ENCODE data around the gene OTOS. TPM values are rescaled to one million over a fixed set of nuclear protein-coding genes. Genes with fewer than 3 reads are reported as not detected.

The OTOS gene
- total RNA-seq, 1 experiment from 2014 or later = not detected

DNA sequence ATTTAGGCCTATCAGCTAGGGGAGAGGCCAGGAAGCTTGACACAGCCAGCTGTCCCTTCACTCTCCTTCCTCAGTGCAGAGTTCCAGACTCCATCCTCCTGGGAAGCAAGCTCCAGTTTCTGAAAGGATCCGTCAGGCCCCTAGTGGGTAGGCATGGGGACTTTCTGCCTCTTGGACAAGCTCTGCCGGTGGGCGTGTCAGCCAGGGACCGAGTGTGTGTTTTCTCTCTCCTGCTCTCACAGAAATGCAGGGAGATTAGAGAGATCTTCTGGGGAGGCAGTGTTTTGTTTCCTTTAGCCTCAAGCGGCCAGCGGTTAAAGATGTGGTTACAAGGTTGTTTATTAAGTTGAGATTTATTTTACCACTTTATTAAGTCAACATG lies 29.9 kb upstream of the OTOS start:
- Histone ChIP-seq H3K4me3 (no peak overlapping the region), H3K4me1 (replicated peaks; ENCODE audit: insufficient read depth) (no peaks in the 10 kb centered on the region), H3K9me3 (ENCODE audit: insufficient read depth, low read depth) (no peaks in the 10 kb centered on the region), H3K9me2 (ENCODE audit: insufficient read depth) (no peaks in the 10 kb centered on the region), H4K20me1 (ENCODE audit: insufficient read depth) (0 out of 2 replicates have a peak, but pooled peaks cover 5% of the 10 kb centered on the region), H3K36me3 (ENCODE audit: low read depth) (no peaks in the 10 kb centered on the region), H3F3A (ENCODE audit: insufficient read depth, low read depth) (no peaks in the 10 kb centered on the region), H3K27ac (no peak overlapping the region), H2AFZ (no peak overlapping the region), H3K79me2 (ENCODE audit: low read depth) (no peaks in the 10 kb centered on the region), H3K27me3 (ENCODE audit: insufficient read depth, low read depth) (peaks cover 100% of the 10 kb centered on the region), H3K4me2 (no peak overlapping the region)
- intact Hi-C loops (cut with micrococcal nuclease; ENCODE audit: unreplicated experiment) = no loop called here
- TF ChIP-seq, protein P1, sequence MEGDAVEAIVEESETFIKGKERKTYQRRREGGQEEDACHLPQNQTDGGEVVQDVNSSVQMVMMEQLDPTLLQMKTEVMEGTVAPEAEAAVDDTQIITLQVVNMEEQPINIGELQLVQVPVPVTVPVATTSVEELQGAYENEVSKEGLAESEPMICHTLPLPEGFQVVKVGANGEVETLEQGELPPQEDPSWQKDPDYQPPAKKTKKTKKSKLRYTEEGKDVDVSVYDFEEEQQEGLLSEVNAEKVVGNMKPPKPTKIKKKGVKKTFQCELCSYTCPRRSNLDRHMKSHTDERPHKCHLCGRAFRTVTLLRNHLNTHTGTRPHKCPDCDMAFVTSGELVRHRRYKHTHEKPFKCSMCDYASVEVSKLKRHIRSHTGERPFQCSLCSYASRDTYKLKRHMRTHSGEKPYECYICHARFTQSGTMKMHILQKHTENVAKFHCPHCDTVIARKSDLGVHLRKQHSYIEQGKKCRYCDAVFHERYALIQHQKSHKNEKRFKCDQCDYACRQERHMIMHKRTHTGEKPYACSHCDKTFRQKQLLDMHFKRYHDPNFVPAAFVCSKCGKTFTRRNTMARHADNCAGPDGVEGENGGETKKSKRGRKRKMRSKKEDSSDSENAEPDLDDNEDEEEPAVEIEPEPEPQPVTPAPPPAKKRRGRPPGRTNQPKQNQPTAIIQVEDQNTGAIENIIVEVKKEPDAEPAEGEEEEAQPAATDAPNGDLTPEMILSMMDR (conservative IDR thresholded peaks at IDR 0.05) = no peak
- BruUV-seq (replicated peaks) = no TSS peak
- ChIA-PET CTCF (no interaction called here), POLR2A (ENCODE audit: unreplicated experiment) (interaction anchor here (0.8 kb wide), 1 partner anchor 170 kb away, joined by 7 read pairs; no protein-coding TSS in a partner anchor)
- DNase-seq = no peak

DNA sequence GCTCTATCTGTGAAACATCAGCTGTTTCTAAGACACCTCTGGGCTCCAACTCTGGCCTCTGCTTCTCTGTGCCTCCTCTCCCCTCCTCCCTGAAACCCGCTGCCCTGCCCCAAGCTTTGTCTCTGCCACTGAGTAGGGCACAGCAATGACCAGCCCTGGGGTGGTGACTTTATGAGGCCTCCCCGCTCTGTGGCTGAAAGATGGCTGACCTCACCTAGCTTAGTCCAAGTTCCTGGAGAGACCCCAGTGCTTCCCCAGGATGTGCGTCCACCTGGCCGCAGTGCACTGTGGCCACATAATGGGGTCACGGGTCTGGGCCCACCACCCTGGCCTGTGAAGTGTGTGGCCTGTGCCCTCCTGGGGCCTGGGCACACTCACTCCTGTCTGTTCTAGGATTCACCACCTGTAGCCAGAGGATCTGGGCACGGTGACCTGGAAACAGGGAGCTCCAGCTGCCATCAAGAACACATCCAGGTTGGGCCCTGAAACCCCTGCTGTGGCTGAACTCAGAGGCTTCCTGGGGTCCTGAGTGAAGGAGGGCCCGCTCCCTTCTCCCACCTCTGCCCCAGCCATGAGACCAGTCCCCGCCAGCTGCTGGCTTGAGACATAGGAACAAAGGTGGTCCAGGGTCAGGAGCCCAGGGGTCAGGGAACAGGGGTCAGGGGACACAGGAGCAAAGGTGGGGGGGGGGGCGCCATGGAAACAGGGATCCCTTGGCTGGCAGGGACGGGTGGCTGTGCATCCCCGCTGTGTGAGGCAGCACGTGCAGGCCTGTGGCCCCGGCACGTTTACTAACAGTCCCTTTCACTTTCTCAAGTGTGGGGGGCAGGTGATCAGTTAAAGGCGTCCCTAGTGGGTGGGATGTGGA lies 29.3 kb upstream of the OTOS start:
- DNase-seq = no peak
- ChIA-PET CTCF (no interaction called here), POLR2A (ENCODE audit: unreplicated experiment) (interaction anchor here (0.8 kb wide), 1 partner anchor 170 kb away, joined by 7 read pairs; no protein-coding TSS in a partner anchor)
- no TSS peak for BruUV-seq (replicated peaks)
- Histone ChIP-seq H3K4me2 (no peak overlapping the region), H3K4me1 (replicated peaks; ENCODE audit: insufficient read depth) (no peaks in the 10 kb centered on the region), H2AFZ (no peak overlapping the region), H4K20me1 (ENCODE audit: insufficient read depth) (0 out of 2 replicates have a peak, but pooled peaks cover 5% of the 10 kb centered on the region), H3K36me3 (ENCODE audit: low read depth) (no peaks in the 10 kb centered on the region), H3K9me2 (ENCODE audit: insufficient read depth) (no peaks in the 10 kb centered on the region), H3K79me2 (ENCODE audit: low read depth) (no peaks in the 10 kb centered on the region), H3K4me3 (no peak overlapping the region), H3K27me3 (ENCODE audit: insufficient read depth, low read depth) (peaks cover 100% of the 10 kb centered on the region), H3K27ac (no peak overlapping the region), H3F3A (ENCODE audit: insufficient read depth, low read depth) (no peaks in the 10 kb centered on the region), H3K9me3 (ENCODE audit: insufficient read depth, low read depth) (no peaks in the 10 kb centered on the region)
- intact Hi-C loops (cut with micrococcal nuclease; ENCODE audit: unreplicated experiment) = no loop called here
- TF ChIP-seq, protein P1 (conservative IDR thresholded peaks at IDR 0.05) = no peak
- TF ChIP-seq EZH2 (IDR thresholded peaks at IDR 0.05; ENCODE audit: low read depth) = no peak

DNA sequence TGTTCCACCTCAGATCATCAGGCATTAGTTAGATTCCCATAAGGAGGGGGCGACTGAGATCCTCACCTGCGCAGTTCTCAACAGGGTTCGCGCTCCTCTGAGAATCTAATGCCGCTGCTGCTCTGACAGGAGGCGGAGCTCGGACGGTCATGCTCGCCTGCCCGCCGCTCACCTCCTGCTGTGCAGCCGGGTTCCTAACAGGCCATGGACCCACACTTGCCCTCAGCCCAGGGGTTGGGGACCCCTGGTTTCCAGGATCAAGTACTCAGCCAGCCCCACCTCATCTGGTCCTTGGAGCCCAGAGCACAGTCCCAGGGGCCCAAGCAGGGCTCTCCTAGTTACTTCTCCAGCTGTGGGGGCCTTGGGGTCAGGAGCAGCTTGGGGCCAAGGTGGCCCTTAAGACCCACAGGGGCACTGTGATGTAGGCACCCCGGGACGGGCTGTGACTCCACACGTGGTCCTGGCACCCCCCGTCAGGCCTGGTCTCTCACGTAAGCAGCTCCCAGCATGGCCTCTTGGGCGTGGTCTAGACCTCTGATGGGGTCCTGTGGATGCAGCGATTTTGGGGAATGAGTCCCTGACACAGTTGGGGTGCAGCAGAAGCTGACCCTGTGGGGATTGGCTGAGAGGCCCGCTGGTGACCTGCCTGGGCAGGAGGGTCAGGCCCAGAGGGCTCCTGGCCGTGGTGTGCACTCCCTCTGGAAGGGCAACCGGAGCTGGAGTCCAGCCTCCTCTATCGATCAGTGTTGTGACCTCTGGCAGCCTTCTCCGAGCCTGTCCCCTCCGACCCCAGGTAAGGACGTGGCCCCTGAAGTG lies 28.3 kb upstream of the OTOS start:
- Histone ChIP-seq H3F3A (ENCODE audit: insufficient read depth, low read depth) (peaks cover 7% of the 10 kb centered on the region; the same call in 1 of the 2 replicates), H3K4me1 (replicated peaks; ENCODE audit: insufficient read depth) (no peaks in the 10 kb centered on the region), H3K27ac (no peak overlapping the region), H3K9me3 (ENCODE audit: insufficient read depth, low read depth) (no peaks in the 10 kb centered on the region), H2AFZ (no peak overlapping the region), H3K4me2 (no peak overlapping the region), H3K27me3 (ENCODE audit: insufficient read depth, low read depth) (peaks cover 93% of the 10 kb centered on the region), H4K20me1 (ENCODE audit: insufficient read depth) (no peaks in the 10 kb centered on the region), H3K36me3 (ENCODE audit: low read depth) (no peaks in the 10 kb centered on the region), H3K79me2 (ENCODE audit: low read depth) (no peaks in the 10 kb centered on the region), H3K9me2 (ENCODE audit: insufficient read depth) (no peaks in the 10 kb centered on the region), H3K4me3 (no peak overlapping the region)
- no peak for DNase-seq
- ChIA-PET POLR2A (ENCODE audit: unreplicated experiment) (no interaction called here), CTCF (no interaction called here)
- TF ChIP-seq, protein P1 (conservative IDR thresholded peaks at IDR 0.05) = no peak
- TF ChIP-seq EZH2 (IDR thresholded peaks at IDR 0.05; ENCODE audit: low read depth) = no peak
- intact Hi-C loops (cut with micrococcal nuclease; ENCODE audit: unreplicated experiment) = no loop called here
- no TSS peak for BruUV-seq (replicated peaks)
